Neural cell (in vitro differentiated cells): ENCODE data around the gene RCSD1. TPM values are rescaled to one million over a fixed set of nuclear protein-coding genes. Genes with fewer than 3 reads are reported as not detected.

Experiments used
- H2AFZ ChIP-seq: fragments of 200-600, 300-800 bp; sonication (generic), shearing (Covaris generic); 2 replicates; pipeline ENCODE4 v1.6.0; 2014; ENCODE audit warnings: low read depth, mild to moderate bottlenecking, antibody characterized with exemption, low read length, moderate library complexity
- H3F3A ChIP-seq: fragments of 200-600 bp; shearing (Covaris generic); 2 replicates; pipeline ENCODE4 v1.6.1; 2016; ENCODE audit warnings: mild to moderate bottlenecking, moderate library complexity, mixed read lengths, antibody characterized with exemption, low read length; ENCODE audit not compliant: insufficient read depth, poor library complexity, severe bottlenecking
- H3K27ac ChIP-seq: fragments of 200-600, 300-800 bp; sonication (generic), shearing (Covaris generic); 2 replicates; pipeline ENCODE4 v1.5.1; 2014; ENCODE audit warnings: mild to moderate bottlenecking, low read length, moderate library complexity
- H3K27me3 ChIP-seq: fragments of 300-800, 200-600 bp; sonication (generic), shearing (Covaris generic); 2 replicates; pipeline ENCODE4 v1.6.0; 2014; ENCODE audit warnings: mild to moderate bottlenecking, low read depth, low read length, moderate library complexity; ENCODE audit not compliant: insufficient read depth
- H3K36me3 ChIP-seq: fragments of 300-800, 200-600 bp; sonication (generic), shearing (Covaris generic); 2 replicates; pipeline ENCODE4 v1.5.1; 2014; ENCODE audit warnings: mild to moderate bottlenecking, antibody characterized with exemption, low read length, moderate library complexity; ENCODE audit not compliant: insufficient read depth
- H3K4me2 ChIP-seq: fragments of 300-800, 200-600 bp; sonication (generic), shearing (Covaris generic); 2 replicates; pipeline ENCODE4 v1.6.0; 2014; ENCODE audit warnings: mild to moderate bottlenecking, low read length
- H3K4me3 ChIP-seq: fragments of 300-800, 200-600 bp; sonication (generic), shearing (Covaris generic); 2 replicates; pipeline ENCODE4 v1.5.1; 2014; ENCODE audit warnings: mild to moderate bottlenecking, low read length, moderate library complexity
- H3K79me2 ChIP-seq: fragments of 200-600 bp; shearing (Covaris generic); replicated peaks from 2 replicates; pipeline ENCODE4 v1.6.0; 2014; ENCODE audit warnings: mild to moderate bottlenecking, low read length, moderate library complexity; ENCODE audit not compliant: insufficient read depth
- H3K9ac ChIP-seq: fragments of 300-800, 200-600 bp; sonication (generic), shearing (Covaris generic); 2 replicates; pipeline ENCODE4 v1.6.1; 2016; ENCODE audit warnings: mild to moderate bottlenecking, low read length, mixed read lengths
- H3K9me2 ChIP-seq: fragments of 200-600 bp; shearing (Covaris generic); 2 replicates; pipeline ENCODE4 v1.6.1; 2016; ENCODE audit warnings: mild to moderate bottlenecking, low read length, mixed read lengths; ENCODE audit not compliant: insufficient read depth
- H3K9me3 ChIP-seq: fragments of 200-600, 300-800 bp; sonication (generic), shearing (Covaris generic); 2 replicates; pipeline ENCODE4 v1.6.1; 2016; ENCODE audit warnings: mild to moderate bottlenecking, mixed run types, low read length, moderate library complexity, mixed read lengths
- H4K20me1 ChIP-seq: fragments of 200-600 bp; shearing (Covaris generic); 2 replicates; pipeline ENCODE4 v1.6.1; 2016; ENCODE audit warnings: mild to moderate bottlenecking, mixed run types; ENCODE audit not compliant: insufficient read depth
- CTCF ChIP-seq: fragments of 450-650 bp; IDR thresholded peaks from 2 replicates; pipeline ENCODE4 v1.5.1; 2014; ENCODE audit warnings: antibody characterized with exemption, mild to moderate bottlenecking, moderate library complexity; ENCODE audit not compliant: poor library complexity, severe bottlenecking
- EP300 ChIP-seq: fragments of 450-650 bp; conservative IDR thresholded peaks from 2 replicates; pipeline ENCODE4 v1.6.1; 2014; ENCODE audit warnings: antibody characterized with exemption, mild to moderate bottlenecking, moderate library complexity; ENCODE audit not compliant: poor library complexity, severe bottlenecking
- EZH2 ChIP-seq: fragments of 200-600, 300-800 bp; shearing (Covaris generic), sonication (generic); IDR thresholded peaks from 2 replicates; pipeline ENCODE4 v1.6.1; 2014; ENCODE audit warnings: antibody characterized with exemption, low read length, borderline replicate concordance, mild to moderate bottlenecking; ENCODE audit not compliant: insufficient read depth, poor library complexity, severe bottlenecking
- MXI1 ChIP-seq: fragments of 450-650 bp; conservative IDR thresholded peaks from 2 replicates; pipeline ENCODE4 v1.6.1; 2014; ENCODE audit warnings: antibody characterized with exemption, mild to moderate bottlenecking; ENCODE audit not compliant: poor library complexity, severe bottlenecking
- POLR2AphosphoS5 ChIP-seq: IDR thresholded peaks from 2 replicates; pipeline ENCODE4 v1.6.1; 2012
- RAD21 ChIP-seq: fragments of 450-650 bp; conservative IDR thresholded peaks from 2 replicates; pipeline ENCODE4 v1.6.1; 2014; ENCODE audit warnings: antibody characterized with exemption, mild to moderate bottlenecking, moderate library complexity
- SMC3 ChIP-seq: fragments of 450-650 bp; conservative IDR thresholded peaks from 2 replicates; pipeline ENCODE4 v1.6.1; 2014; ENCODE audit warnings: antibody characterized with exemption, mild to moderate bottlenecking, moderate library complexity; ENCODE audit not compliant: poor library complexity
- TAF1 ChIP-seq: IDR thresholded peaks from 2 replicates; pipeline ENCODE4 v1.6.1; 2012; ENCODE audit warnings: low read depth
- polyA plus RNA-seq: library from polyadenylated mRNA; depleted of rRNA; stranded (reverse); fragments of >200 nt; gene quantifications from 2 replicates; pipeline ENCODE4 v1.2.3, GENCODE V29; 2014
- TF ChIP-seq, protein P1 (sequence below): IDR thresholded peaks from 2 replicates; pipeline ENCODE4 v1.6.1; 2012; ENCODE audit warnings: borderline replicate concordance

Gene RCSD1
- polyA plus RNA-seq, 1 donor from 2014 or later, result not detected

DNA sequence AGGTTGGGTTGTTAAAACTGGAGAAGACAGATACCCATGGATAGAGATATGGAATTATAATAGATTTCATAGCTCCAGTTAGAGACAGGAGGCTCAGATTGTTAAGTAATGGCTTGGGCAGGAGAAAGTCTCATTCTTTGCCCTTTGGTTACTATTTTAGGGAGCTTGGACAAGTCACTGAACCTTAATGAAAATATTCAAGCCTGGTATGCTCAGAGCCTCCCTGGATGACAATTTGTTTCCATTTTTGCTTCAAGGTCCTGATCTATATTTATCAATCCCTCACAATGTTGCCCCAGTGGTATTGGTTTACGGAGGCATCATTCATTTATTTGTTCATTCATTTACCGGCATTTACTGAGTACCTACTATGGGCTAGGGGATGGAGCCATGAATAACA is 37.5 kb downstream of the RCSD1 start:
- Histone ChIP-seq H3K4me3 (no peak overlapping the region), H3K36me3 (no peaks in the 10 kb centered on the region), H4K20me1 (no peaks in the 10 kb centered on the region), H3K27ac (no peak overlapping the region), H3K79me2 (no peaks in the 10 kb centered on the region), H3K9me3 (no peaks in the 10 kb centered on the region), H3K27me3 (no peaks in the 10 kb centered on the region), H3K9me2 (no peaks in the 10 kb centered on the region), H2AFZ (no peak overlapping the region), H3K4me2 (no peak overlapping the region), H3K9ac (no peak overlapping the region), H3F3A (no peaks in the 10 kb centered on the region)
- TF ChIP-seq SMC3, result no peak
- no peak for TF ChIP-seq POLR2AphosphoS5
- no peak for TF ChIP-seq EZH2
- no peak for TF ChIP-seq RAD21
- no peak for TF ChIP-seq MXI1
- no peak for TF ChIP-seq EP300
- TF ChIP-seq, protein P1, sequence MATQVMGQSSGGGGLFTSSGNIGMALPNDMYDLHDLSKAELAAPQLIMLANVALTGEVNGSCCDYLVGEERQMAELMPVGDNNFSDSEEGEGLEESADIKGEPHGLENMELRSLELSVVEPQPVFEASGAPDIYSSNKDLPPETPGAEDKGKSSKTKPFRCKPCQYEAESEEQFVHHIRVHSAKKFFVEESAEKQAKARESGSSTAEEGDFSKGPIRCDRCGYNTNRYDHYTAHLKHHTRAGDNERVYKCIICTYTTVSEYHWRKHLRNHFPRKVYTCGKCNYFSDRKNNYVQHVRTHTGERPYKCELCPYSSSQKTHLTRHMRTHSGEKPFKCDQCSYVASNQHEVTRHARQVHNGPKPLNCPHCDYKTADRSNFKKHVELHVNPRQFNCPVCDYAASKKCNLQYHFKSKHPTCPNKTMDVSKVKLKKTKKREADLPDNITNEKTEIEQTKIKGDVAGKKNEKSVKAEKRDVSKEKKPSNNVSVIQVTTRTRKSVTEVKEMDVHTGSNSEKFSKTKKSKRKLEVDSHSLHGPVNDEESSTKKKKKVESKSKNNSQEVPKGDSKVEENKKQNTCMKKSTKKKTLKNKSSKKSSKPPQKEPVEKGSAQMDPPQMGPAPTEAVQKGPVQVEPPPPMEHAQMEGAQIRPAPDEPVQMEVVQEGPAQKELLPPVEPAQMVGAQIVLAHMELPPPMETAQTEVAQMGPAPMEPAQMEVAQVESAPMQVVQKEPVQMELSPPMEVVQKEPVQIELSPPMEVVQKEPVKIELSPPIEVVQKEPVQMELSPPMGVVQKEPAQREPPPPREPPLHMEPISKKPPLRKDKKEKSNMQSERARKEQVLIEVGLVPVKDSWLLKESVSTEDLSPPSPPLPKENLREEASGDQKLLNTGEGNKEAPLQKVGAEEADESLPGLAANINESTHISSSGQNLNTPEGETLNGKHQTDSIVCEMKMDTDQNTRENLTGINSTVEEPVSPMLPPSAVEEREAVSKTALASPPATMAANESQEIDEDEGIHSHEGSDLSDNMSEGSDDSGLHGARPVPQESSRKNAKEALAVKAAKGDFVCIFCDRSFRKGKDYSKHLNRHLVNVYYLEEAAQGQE, result no peak
- TF ChIP-seq TAF1, result no peak
- no peak for TF ChIP-seq CTCF

DNA sequence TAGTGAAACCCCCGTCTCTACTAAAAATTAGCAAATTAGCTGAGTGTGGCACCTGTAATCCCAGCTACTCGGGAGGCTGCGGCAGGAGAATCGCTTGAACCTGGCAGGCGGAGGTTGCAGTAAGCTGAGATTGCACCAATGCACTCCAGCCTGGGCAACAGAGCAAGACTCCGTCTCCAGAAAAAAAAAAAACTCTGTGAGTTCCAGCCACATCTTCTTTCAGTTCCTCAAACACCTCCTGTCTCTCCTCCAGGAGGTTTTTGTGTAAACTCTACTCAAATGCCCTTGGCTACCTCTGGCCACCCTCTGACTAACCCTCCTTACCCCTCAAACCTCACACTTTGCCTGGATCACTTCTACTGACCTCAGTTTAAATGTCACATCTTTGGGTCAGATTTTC is 38.1 kb downstream of the RCSD1 start:
- no peak overlapping the region for H3K9ac ChIP-seq
- H3K27me3 ChIP-seq, result no peaks in the 10 kb centered on the region
- no peaks in the 10 kb centered on the region for H3K36me3 ChIP-seq
- no peak overlapping the region for H3K27ac ChIP-seq
- H4K20me1 ChIP-seq, result no peaks in the 10 kb centered on the region
- no peak overlapping the region for H3K4me3 ChIP-seq
- no peaks in the 10 kb centered on the region for H3K9me3 ChIP-seq
- no peak for TF ChIP-seq TAF1
- no peak for TF ChIP-seq POLR2AphosphoS5
- TF ChIP-seq, protein P1, result no peak
- no peak for TF ChIP-seq MXI1
- TF ChIP-seq RAD21, result no peak
- TF ChIP-seq EZH2, result no peak
- no peak for TF ChIP-seq CTCF
- H3K79me2 ChIP-seq, result no peaks in the 10 kb centered on the region
- no peak overlapping the region for H2AFZ ChIP-seq
- no peaks in the 10 kb centered on the region for H3K9me2 ChIP-seq
- H3F3A ChIP-seq, result no peaks in the 10 kb centered on the region
- no peak overlapping the region for H3K4me2 ChIP-seq
